HG02840 (cell line): ENCODE results near the gene SYT17.

Experiments
- ATAC-seq: cut with Tn5 transposase; IDR thresholded peaks from one replicate; pipeline ENCODE4 v1.9.1; 2021; ENCODE audit warnings: mild to moderate bottlenecking, moderate library complexity, moderate number of reproducible peaks; ENCODE audit not compliant: unreplicated experiment, low FRiP score

SYT17 gene

DNA sequence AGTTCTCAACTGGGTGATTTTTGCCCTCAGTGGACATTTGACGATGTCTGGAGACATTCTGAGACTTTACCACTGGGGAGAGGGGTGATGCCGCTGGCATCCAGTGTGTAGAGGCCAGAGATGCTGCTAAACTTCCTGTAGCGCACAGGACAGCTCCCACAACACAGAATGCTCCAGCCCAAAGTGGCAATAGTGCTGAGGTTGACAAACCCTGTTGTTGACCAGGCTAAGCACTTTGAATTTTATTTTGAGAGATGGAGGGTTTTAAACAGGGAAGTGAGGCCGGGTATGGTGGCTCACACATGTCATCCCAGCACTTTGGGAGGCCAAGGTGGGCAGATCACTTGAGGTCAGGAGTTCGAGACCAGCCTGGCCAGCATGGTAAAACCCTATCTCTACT is 44.0 kb downstream of the SYT17 start:
- ATAC-seq: no peak

DNA sequence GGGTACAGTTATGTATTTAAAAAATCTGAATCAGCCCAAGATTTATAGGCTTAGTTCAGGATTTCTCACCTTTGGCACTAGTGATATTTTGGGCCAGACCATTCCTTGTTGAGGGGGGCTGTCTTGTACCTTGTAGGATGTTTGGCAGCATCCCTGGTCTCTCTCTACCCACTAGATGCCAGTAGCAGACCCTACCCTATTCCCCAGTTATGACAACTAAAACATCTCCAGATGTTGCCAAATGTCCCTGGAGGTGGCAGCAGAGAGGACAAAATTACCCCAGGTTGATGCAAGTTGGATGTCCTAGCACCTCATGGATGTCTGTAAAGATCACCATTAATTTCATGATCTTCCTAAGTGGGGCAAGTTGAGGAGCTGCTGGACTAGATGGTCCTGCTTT is 45.8 kb downstream of the SYT17 start:
- no peak for ATAC-seq

DNA sequence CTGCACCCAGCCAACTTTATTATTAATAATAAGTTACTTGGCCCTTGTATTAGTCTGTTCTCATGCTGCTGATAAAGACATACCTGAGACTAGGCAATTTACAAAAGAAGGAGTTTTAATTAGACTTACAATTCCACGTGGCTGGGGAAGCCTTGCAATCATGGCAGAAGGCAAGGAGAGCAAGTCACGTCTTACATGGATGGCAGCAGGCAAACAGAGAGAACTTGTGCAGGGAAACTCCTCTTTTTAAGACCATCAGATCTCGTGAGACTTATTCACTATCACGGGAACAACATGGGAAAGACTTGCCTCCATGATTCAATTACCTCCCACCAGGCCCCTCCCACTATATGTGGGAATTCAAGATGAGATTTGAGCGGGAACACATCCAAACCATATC is 47.7 kb downstream of the SYT17 start:
- no peak for ATAC-seq

DNA sequence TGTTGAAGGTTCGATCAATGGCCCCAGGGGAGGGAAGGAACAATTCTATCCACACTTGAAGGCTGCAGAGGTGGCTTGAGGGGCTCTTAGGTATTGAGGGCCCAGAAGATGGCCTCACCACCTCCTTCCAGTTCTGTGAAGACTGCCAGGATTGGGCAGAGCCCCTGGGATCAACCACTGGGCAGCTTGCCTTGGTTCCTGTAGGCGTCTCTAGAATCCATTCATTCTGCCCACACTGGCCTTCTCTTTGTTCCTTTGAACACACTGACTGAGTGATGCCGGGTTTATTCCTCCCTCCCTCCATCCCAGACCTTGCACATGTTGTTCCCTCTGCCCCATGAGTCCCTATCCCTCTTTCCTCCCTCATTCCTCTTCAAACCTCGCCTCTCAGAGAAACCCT is 50.5 kb downstream of the SYT17 start:
- no peak for ATAC-seq

DNA sequence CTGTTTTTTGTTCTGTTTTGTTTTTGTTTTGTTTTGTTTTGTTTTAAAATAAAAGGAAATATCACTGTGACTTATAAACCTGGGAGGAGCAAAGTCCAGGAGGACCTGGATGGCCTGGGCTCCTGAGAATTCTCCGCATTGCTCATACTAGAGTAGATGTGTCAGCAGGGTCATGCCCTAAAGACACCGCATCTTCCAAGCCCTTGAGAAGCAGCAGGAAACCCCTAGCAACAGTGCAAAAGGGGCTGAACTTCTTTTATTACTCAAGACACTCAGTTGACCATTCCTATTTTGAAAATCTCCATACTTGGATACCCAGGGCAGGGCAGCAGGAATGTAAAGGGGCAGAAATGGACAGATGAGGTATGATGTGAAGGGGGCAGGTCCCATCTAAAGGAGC is 51.8 kb downstream of the SYT17 start:
- ATAC-seq: no peak

DNA sequence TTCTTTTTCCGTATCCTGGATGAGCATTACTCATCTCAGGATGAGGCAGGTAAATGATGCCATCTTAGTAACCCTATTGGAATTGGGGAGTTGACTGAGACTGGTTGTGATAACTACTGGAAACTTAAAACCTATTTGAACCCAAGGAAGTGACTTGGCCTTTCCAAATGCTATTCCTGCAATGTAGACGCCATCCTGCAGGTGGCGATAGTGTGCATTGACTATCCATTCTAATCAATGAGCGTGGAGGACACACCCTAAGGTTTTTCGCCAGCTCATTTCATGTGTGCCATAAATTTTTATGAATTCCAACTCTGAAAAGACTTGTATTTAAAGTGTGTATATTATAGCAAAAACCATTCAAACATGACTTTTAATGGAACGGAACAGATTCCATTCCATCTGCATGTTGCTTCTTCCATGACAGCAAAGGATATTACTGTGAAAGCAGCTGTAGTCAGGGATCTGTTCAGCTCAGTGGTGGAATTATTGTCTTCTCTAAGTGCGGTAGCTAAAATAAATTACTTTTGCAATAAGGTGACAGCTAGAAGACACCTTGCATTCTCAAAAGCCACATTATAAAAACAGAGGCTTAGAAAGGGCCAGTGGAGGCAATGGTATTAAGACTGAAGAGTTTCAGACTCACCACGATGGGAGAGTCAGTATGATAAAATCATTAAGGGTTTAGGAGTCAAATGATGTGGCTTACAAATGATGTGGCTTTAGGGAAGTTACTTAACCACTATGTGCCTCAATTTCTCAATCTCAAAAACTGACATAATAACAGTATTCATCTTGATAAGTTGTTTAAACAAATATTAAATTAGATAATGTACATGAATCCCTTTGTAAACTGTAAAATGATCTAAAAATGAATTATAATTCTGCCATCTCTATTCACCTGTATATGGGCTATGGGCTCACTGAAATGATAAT is 55.5 kb downstream of the SYT17 start:
- ATAC-seq: no peak

DNA sequence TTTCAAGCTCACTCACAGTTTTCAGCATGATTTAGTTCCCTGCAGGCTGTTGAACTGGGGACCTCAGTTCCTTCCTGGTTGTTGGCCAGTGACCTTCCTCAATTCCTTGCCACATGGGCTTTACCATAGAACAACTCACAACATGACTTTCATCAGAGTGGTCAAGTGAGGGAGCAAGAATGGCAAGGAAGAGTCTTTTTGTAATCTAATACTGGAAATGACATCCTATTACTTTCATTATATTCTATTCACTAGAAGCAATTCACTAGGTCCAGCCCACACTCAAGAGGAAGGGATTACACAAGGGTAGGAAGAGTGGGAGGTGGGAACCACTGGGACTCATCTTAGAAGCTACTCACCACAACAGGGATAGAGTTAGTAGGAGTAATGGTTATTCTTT is 57.6 kb downstream of the SYT17 start:
- no peak for ATAC-seq

DNA sequence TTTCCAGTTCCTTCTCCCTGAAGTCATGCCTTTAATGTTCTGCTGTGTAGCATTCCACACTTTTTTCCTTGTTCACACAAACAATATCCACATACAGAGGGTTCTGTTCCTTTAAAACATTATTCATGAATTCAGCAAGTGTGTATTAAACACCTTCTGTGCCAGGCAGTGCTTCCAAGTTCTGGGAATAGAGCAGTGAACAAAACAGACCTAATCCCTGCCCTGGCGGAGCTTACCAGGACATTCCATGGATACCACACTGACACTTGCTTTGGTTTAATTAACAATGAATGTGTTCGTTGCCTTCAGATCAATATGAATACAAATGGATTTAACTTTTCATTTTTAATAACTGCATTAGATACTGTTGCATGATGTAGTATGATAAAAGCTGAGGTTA is 59.6 kb downstream of the SYT17 start:
- no peak for ATAC-seq

DNA sequence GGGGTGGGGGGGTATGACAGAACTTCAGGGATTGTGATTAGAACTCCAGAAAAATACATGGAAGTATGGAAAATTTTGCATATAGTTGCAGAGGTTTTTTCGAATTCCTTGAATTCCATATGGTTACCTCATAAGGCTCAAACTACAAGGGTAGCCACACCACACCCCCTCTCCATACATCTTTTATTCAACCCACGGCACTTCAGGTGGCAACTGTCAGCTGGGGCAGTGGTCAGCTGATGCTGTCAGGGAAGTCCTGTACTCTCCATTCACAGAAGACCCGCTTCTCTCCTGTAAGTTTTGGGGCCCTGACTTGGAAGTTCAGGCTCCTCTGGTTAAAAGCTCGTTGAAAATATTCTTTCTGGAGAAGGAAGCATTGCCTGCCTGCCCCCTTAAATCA is 60.0 kb downstream of the SYT17 start:
- ATAC-seq: no peak

DNA sequence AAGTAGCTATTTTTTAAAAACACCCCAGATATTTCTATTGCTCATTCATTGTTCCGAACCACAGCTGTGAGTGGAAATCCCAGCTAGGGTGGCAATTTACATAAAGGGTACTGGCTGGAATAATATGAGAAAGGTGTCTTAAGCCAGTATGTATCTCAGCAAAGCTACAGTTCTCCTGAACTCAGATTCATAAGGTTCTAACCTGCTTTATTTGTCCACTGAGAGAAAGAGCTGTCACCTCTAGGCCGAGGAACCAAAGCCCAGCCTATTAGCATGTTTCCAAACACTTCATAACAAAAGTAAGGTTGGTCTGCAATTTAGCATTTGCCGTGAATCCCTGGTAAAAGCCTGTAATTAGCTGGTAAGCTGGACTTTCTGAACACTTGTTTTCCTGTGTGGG is 60.5 kb downstream of the SYT17 start:
- no peak for ATAC-seq

DNA sequence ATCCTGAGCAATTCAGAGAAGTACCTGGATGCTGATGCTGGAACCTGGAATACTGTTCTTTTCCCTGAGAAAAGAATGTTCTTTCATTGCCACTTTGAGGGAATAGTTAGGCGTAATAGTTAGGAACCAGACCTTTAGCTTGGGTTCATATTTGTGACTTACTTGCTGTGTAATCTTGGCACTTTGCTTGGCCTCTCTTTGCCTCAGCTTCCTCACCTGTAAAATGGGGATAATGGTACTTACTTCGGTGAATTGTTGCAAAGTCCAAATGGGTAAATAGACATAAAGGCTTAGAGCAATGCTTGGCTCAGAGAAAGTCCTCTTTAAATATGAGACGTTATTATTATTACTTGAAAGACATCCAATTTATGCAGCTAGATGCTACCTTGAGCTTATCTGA is 62.5 kb downstream of the SYT17 start:
- ATAC-seq: no peak

DNA sequence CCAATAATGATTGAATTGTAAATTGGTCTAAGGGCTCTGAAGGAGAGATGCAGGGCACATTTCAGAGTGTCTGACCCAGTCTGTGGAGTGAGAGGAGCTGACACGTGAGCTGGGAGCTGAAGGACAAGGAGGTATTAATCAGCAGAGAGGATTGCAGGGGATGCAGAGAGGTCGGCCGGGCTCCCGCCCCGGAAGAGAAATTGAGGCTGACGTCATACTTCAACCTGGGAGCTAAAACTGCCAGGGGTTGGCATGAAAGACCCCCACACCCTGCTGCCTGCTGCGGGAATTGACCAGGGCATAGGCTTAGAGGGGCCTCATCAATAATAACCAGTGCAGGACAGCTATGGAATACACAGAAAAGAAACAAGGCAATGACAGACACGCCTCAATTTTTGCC is 63.8 kb downstream of the SYT17 start:
- ATAC-seq: no peak

DNA sequence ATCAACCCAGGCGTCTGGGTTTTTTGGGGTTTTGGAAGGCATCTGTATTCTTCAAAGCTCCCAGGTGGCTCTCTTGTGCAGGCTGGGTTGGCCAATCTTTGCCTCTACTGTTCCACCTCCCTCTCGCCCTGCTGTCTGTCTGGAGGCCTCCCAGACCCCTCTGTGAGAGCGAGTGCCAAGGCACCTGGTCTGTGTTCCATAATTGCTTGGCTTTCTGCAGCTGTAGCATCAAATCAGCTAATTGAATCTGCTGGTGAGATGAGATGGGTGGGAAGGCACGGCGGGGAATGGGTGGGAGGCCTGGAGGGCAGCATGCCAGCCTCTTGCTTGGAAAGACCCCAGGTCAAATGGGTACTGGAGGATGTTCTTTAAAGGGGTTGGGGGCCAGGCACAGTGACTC is 64.9 kb downstream of the SYT17 start:
- no peak for ATAC-seq

DNA sequence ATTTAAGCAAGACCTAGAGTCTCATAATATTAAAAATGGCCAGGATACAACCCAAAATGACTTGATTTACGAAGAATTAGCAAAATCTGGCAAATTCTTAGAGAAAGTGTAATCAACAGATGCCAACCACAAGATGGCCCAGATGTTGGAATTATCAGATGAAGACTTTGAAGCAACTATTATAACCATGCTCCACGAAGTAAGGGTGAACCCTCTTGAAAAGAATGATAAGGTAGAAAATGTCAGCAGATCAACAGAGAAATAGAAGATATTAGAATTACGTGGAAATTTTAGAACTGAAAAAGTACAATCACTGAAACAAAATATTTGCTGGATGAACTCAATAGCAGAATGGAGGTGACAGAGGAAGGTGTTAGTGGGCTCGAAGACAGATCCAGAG is 67.4 kb downstream of the SYT17 start:
- ATAC-seq: no peak

DNA sequence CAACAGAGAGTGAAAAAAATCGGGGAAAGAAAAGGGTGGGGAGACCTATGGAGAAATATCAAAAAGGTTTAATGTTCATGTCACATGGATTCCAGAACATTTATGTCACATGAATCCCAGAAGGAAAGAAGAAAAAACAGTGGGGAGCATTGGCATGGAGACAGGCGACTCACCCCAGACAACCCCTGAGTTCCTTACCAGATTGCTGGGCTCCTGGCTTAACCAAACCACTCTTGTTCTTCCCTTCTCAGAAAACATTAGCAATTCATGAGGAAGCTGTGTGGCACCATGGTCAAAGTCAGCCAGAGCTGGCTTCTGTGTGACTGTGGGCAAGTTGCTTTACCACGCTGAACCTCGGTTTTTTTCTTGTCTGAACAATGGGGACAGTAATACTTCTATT is 67.8 kb downstream of the SYT17 start:
- no peak for ATAC-seq

DNA sequence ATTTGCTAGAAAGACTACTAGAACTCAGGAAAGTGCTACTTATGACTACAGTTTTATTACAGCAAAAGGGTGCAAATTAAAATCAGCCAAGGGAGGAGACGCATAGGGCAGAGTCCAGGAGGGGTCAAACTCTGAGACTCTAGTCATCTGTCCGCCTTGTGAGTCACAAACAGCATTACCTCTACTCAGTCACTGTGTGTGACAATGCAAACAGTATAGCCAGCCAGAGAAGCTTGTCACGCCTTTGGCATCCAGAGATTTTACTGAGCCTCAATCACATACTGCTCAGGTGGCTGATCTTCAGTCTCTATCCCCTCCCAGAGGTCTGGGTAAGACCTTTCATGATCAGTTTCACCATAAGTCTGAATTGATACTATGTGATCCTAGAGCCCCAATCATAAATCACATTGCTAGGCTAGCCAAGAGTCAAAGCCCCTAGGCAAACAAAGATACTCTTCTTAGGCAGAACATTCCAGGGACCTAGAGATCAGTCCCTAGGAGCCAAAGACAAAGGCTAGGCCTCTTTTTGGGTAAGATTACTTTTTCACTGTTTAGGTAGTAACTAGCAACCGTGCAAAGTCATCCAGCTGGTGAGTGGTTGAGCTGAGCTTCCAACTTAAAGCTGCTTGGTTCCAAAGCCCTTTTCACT is 68.6 kb downstream of the SYT17 start:
- ATAC-seq: no peak

DNA sequence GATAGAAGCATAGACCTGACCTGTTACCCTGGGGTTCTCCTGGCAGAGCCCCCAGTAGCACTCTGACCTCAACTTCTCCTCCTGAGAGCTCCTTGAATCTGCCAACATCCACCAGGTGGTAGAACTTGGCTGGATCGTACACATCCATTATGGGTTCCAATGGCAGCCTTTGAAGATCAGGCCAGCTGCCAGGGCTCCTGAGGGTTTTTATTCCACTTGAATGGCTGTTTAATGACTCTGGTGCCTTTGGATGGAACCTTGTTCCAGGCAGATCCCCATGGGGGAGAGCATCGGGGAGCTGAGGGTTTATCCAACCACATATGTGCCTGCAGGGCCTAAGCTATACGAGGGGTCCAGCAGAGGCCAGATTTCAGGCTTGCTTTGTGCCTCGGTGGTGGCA is 70.4 kb downstream of the SYT17 start:
- ATAC-seq: no peak

DNA sequence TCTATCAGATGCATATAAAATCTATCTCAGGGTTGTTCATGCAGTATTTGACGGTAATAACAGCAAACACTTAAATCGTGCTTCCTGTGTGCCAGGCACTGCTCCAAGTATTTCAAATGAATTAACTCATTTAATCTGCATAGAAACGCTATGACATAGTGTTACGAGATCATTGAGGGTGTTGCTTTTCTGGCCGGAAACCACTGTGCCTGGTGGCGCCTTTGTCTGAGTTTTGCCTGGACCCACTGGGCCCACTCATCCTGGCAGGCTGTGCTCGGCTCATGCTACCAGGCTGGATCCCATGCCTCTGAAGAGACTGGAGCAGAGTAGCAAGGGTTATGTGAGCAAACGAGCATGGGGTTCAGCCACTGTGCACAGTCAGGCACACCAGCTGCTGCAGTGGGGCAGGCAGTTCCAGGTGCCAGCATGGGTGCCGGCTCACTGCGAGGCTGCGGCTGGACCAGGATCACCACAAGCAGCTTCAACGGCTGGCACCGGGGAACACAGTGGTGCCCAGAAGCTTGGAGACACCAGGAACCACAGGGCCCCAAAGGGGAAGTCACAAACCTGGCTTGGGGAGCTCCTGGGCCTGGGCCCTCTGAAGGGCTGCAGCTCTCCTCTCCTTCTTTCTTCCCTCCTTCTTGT is 71.6 kb downstream of the SYT17 start:
- ATAC-seq: no peak

DNA sequence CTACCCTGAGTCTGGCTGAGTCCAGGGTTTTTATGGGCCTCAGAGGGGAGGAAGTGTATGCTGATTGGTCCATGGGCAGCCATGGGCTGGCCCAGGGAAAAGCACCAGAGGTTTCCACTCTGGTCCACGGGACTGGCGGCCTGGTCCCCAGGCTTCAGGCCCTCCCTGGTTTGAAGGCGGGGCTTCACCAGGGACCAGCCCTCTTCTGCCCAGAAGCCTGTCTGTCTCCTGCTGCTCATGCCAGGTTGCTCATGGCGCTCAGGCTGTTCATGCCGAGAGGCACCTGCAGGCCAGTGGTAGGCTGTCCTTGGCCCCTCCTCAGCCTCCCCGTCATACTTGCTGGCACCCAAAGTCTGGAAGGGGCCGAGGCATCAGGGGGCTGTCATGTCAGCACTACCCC is 72.5 kb downstream of the SYT17 start:
- no peak for ATAC-seq

DNA sequence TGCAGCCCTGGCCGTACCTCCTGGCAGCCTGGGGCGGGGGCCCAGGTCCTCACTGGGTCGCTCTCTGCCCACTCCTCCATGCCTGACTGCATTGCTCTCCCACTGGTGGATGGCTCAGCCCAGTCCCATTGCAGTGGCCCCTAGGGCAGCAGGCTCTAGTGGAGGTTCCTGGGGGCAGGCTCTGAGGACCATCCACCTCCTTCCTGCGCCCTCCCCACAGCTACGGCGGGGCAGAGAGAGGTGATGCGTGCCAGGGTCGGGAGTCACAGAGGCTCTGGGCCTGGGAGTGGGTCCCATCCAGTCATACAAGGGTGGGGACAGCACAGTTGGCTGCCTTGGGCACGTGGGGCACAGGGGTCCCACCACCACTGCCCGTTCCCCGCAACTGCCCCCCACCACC is 73.5 kb downstream of the SYT17 start:
- ATAC-seq: no peak

DNA sequence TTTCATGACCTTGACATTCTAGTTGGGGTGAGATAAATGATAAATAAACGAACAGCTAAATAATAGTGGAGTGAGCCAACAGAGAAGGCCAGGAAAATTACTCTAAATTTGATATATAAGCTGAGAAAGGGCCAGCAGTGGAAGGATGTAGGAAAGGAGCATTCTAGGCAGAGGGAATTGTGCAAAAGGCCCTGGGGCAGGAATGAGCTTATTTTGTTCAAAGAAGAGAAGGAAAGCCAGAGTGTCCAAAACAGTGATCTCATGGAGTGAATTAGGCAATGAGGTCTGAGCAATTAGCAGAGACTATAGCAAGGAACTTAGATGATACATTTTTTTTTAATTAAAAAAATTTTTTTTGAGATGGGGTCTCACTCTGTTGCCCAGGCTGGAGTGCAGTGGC is 74.1 kb downstream of the SYT17 start:
- ATAC-seq: no peak
